HEK293 (cell line): ENCODE measurements around the gene GLRX2.

Experiments
- CTCF ChIA-PET: fragments of 350-600 bp; formaldehyde crosslinking; extraction: SDS; loops from one replicate; lab custom pipeline; 2021; ENCODE audit warnings: antibody characterized with exemption; lab: Yijun Ruan, JAX
- POLR2A ChIA-PET: fragments of 300-600 bp; formaldehyde crosslinking; extraction: SDS; loops from one replicate; lab custom pipeline; 2020; ENCODE audit warnings: antibody characterized with exemption, inconsistent platforms; lab: Yijun Ruan, JAX
- H3K27ac ChIP-seq: fragments of 200-500 bp; sonication (Bioruptor generic); 2 replicates; pipeline ENCODE4 v1.5.1; 2014; ENCODE audit warnings: low read depth, low read length, control low read depth, inconsistent platforms; ENCODE audit errors: extremely low read depth
- H3K36me3 ChIP-seq, 2 experiments: fragments of 200-500 bp in 1 of 2; sonication (Bioruptor generic) in 1 of 2; 1 replicate in 1 of 2; 2 replicates in 1 of 2; pipeline ENCODE4 v1.5.1; 2014 to 2017; ENCODE audit warnings: inconsistent platforms in 2 of 2, low read length in 2 of 2; ENCODE audit not compliant: control insufficient read depth in 2 of 2, insufficient read depth in 1 of 2
- H3K4me1 ChIP-seq: fragments of 200-500 bp; sonication (Bioruptor generic); 2 replicates; pipeline ENCODE4 v1.5.1; 2014; ENCODE audit warnings: mild to moderate bottlenecking, low read length, inconsistent platforms; ENCODE audit not compliant: control insufficient read depth, insufficient read depth
- H3K4me3 ChIP-seq: 2 replicates; pipeline ENCODE4 v1.5.1; 2011; ENCODE audit warnings: low read depth, mild to moderate bottlenecking, control low read depth, low read length, moderate library complexity
- H3K9me3 ChIP-seq: fragments of 200-500 bp; sonication (Bioruptor generic); 2 replicates; pipeline ENCODE4 v1.5.1; 2014; ENCODE audit warnings: low read depth, low read length, inconsistent platforms; ENCODE audit not compliant: control insufficient read depth, insufficient read depth
- HIC1 ChIP-seq: fragments of 450-650 bp; formaldehyde crosslinking; IDR thresholded peaks from 2 replicates; pipeline ENCODE4 v1.5.1; 2016; ENCODE audit warnings: missing biosample characterization, missing genetic modification characterization
- KLF16 ChIP-seq: fragments of 450-650 bp; formaldehyde crosslinking; IDR thresholded peaks from 2 replicates; pipeline ENCODE4 v1.5.1; 2017; ENCODE audit warnings: missing biosample characterization, missing genetic modification characterization
- KLF8 ChIP-seq: fragments of 450-650 bp; formaldehyde crosslinking; IDR thresholded peaks from 2 replicates; pipeline ENCODE4 v1.5.1; 2016; ENCODE audit warnings: missing biosample characterization, missing genetic modification characterization
- PRDM6 ChIP-seq: fragments of 450-650 bp; formaldehyde crosslinking; IDR thresholded peaks from 2 replicates; pipeline ENCODE4 v1.5.1; 2017; ENCODE audit warnings: missing biosample characterization, missing genetic modification characterization
- SCRT1 ChIP-seq: fragments of 450-650 bp; formaldehyde crosslinking; IDR thresholded peaks from 2 replicates; pipeline ENCODE4 v1.5.1; 2016; ENCODE audit warnings: missing biosample characterization, missing genetic modification characterization, borderline replicate concordance
- SCRT2 ChIP-seq: fragments of 450-650 bp; formaldehyde crosslinking; IDR thresholded peaks from 2 replicates; pipeline ENCODE4 v1.5.1; 2016; ENCODE audit warnings: missing biosample characterization, missing genetic modification characterization
- SP3 ChIP-seq: fragments of 450-650 bp; formaldehyde crosslinking; IDR thresholded peaks from 2 replicates; pipeline ENCODE4 v1.5.1; 2016; ENCODE audit warnings: missing biosample characterization, missing genetic modification characterization
- ZBTB20 ChIP-seq: fragments of 450-650 bp; formaldehyde crosslinking; IDR thresholded peaks from 2 replicates; pipeline ENCODE4 v1.5.1; 2016; ENCODE audit warnings: missing biosample characterization, missing genetic modification characterization
- ZBTB26 ChIP-seq: fragments of 450-650 bp; formaldehyde crosslinking; optimal IDR thresholded peaks from 2 replicates; pipeline ENCODE3; 2016; ENCODE audit warnings: missing biosample characterization, mild to moderate bottlenecking, missing genetic modification characterization
- ZNF138 ChIP-seq: fragments of 450-650 bp; formaldehyde crosslinking; IDR thresholded peaks from 2 replicates; pipeline ENCODE4 v1.5.1; 2016; ENCODE audit warnings: missing biosample characterization, missing genetic modification characterization, borderline replicate concordance
- ZNF140 ChIP-seq: fragments of 450-650 bp; formaldehyde crosslinking; IDR thresholded peaks from 2 replicates; pipeline ENCODE4 v1.5.1; 2016; ENCODE audit warnings: missing biosample characterization, missing genetic modification characterization
- ZNF202 ChIP-seq: fragments of 450-650 bp; formaldehyde crosslinking; IDR thresholded peaks from 2 replicates; pipeline ENCODE4 v1.5.1; 2016; ENCODE audit warnings: missing biosample characterization, missing genetic modification characterization, borderline replicate concordance
- ZNF221 ChIP-seq: fragments of 450-650 bp; formaldehyde crosslinking; IDR thresholded peaks from 2 replicates; pipeline ENCODE4 v1.5.1; 2017; ENCODE audit warnings: missing biosample characterization, missing genetic modification characterization, borderline replicate concordance
- ZNF341 ChIP-seq: fragments of 450-650 bp; formaldehyde crosslinking; IDR thresholded peaks from 2 replicates; pipeline ENCODE4; 2016; ENCODE audit warnings: low read depth, missing biosample characterization, missing genetic modification characterization
- ZNF404 ChIP-seq: fragments of 450-650 bp; formaldehyde crosslinking; IDR thresholded peaks from 2 replicates; pipeline ENCODE4 v1.5.1; 2017; ENCODE audit warnings: missing biosample characterization, missing genetic modification characterization
- ZNF426 ChIP-seq: fragments of 450-650 bp; formaldehyde crosslinking; IDR thresholded peaks from 2 replicates; pipeline ENCODE4 v1.5.1; 2017; ENCODE audit warnings: missing biosample characterization, missing genetic modification characterization, mild to moderate bottlenecking, inconsistent platforms, moderate library complexity
- ZNF48 ChIP-seq: fragments of 450-650 bp; formaldehyde crosslinking; IDR thresholded peaks from 2 replicates; pipeline ENCODE4 v1.5.1; 2016; ENCODE audit warnings: missing biosample characterization, missing genetic modification characterization
- ZNF596 ChIP-seq: fragments of 450-650 bp; IDR thresholded peaks from 2 replicates; pipeline ENCODE4 v1.5.0; 2018; ENCODE audit warnings: missing biosample characterization, mild to moderate bottlenecking, missing genetic modification characterization, moderate library complexity
- ZNF626 ChIP-seq: fragments of 450-650 bp; sonication (Bioruptor Pico); formaldehyde crosslinking; IDR thresholded peaks from 2 replicates; pipeline ENCODE4 v1.5.1; 2018; ENCODE audit warnings: missing biosample characterization, missing genetic modification characterization, inconsistent platforms
- ZNF629 ChIP-seq: fragments of 450-650 bp; formaldehyde crosslinking; IDR thresholded peaks from 2 replicates; pipeline ENCODE4 v1.5.1; 2017; ENCODE audit warnings: missing biosample characterization, missing genetic modification characterization
- ZNF692 ChIP-seq: fragments of 450-650 bp; formaldehyde crosslinking; IDR thresholded peaks from 2 replicates; pipeline ENCODE4 v1.5.1; 2016; ENCODE audit warnings: missing biosample characterization, missing genetic modification characterization
- ZNF768 ChIP-seq: fragments of 450-650 bp; formaldehyde crosslinking; IDR thresholded peaks from 2 replicates; pipeline ENCODE4 v1.5.1; 2018; ENCODE audit warnings: missing biosample characterization, mild to moderate bottlenecking, missing genetic modification characterization
- TF ChIP-seq, protein P1 (sequence below): fragments of 450-650 bp; IDR thresholded peaks from 2 replicates; pipeline ENCODE4 v1.5.1; 2018; ENCODE audit warnings: missing biosample characterization, mild to moderate bottlenecking, missing genetic modification characterization

The GLRX2 gene

GRCh38 chr1:193094112-193094511 lies 11.1 kb downstream of the GLRX2 start:
- Histone ChIP-seq H3K36me3 (peaks cover 18 to 39% of the 10 kb centered on the region in 2 experiments), H3K4me1 (no peaks in the 10 kb centered on the region), H3K4me3 (no peak overlapping the region), H3K27ac (no peak overlapping the region), H3K9me3 (no peaks in the 10 kb centered on the region)
- ChIA-PET CTCF (no interaction called here), POLR2A (no interaction called here)
- TF ChIP-seq KLF16 (tag by site-specific recombination) = no peak
- TF ChIP-seq ZNF692 (tag by site-specific recombination) = no peak
- no peak for TF ChIP-seq HIC1 (tag by site-specific recombination)
- TF ChIP-seq ZNF626 (tag by site-specific recombination) = no peak
- TF ChIP-seq ZNF596 (tag by site-specific recombination) = no peak
- no peak for TF ChIP-seq ZBTB26 (tag by site-specific recombination)
- TF ChIP-seq KLF8 (tag by site-specific recombination) = no peak
- TF ChIP-seq ZNF629 (tag by site-specific recombination) = no peak
- TF ChIP-seq ZNF404 (tag by site-specific recombination) = no peak
- no peak for TF ChIP-seq SP3 (tag by site-specific recombination)
- TF ChIP-seq ZNF202 = no peak
- no peak for TF ChIP-seq ZBTB20
- no peak for TF ChIP-seq ZNF426 (tag by site-specific recombination)
- no peak for TF ChIP-seq ZNF341 (tag by site-specific recombination)
- TF ChIP-seq ZNF48 = no peak
- TF ChIP-seq ZNF138 (tag by site-specific recombination) = no peak
- TF ChIP-seq ZNF140 (tag by site-specific recombination) = no peak
- TF ChIP-seq ZNF221 (tag by site-specific recombination) = no peak

DNA sequence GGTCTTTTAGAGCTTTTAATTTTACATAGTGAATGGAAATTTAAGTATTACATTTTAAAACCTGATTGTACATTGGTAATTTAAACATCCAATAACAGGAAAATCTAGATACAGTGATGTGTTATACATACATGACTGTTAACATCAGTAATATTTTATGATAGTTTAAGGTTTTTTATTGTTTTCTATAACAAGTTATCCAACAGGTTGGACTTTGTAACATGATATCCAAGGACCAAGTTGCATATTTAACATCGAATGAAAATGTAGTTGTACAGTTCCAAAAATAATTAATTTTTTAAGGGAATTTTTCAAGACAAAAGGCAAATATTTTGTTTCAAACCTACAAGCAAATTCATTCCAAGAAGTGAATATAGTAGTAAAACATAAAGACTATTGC lies 14.3 kb downstream of the GLRX2 start:
- CTCF ChIA-PET = no interaction called here
- Histone ChIP-seq H3K36me3 (peaks cover 8 to 20% of the 10 kb centered on the region in 2 experiments; a peak in 2 of 3 replicates), H3K27ac (no peak overlapping the region), H3K9me3 (no peaks in the 10 kb centered on the region), H3K4me3 (no peak overlapping the region)
- POLR2A ChIA-PET = no interaction called here
- TF ChIP-seq SCRT1 (peak; percentile 86), SCRT2 (peak; percentile 92), ZNF768 (no peak), PRDM6 (tag by site-specific recombination) (peak; percentile 73)
- TF ChIP-seq, protein P1, sequence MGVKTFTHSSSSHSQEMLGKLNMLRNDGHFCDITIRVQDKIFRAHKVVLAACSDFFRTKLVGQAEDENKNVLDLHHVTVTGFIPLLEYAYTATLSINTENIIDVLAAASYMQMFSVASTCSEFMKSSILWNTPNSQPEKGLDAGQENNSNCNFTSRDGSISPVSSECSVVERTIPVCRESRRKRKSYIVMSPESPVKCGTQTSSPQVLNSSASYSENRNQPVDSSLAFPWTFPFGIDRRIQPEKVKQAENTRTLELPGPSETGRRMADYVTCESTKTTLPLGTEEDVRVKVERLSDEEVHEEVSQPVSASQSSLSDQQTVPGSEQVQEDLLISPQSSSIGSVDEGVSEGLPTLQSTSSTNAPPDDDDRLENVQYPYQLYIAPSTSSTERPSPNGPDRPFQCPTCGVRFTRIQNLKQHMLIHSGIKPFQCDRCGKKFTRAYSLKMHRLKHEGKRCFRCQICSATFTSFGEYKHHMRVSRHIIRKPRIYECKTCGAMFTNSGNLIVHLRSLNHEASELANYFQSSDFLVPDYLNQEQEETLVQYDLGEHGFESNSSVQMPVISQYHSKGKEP (tag by site-specific recombination) = no peak
- TF ChIP-seq, all 188 proteins: peak for 3
- no peaks in the 10 kb centered on the region for H3K4me1 ChIP-seq
